ENCODE data around the gene SLX4IP. TPM values are rescaled to one million over a fixed set of nuclear protein-coding genes. Genes with fewer than 3 reads are reported as not detected.

The SLX4IP gene
- total and polyA plus RNA-seq, 2 of the 13 experiments (the other 11 are each of a cell fraction or from before 2014, with no cell fraction given) = 3.6 to 7.3 TPM

DNA sequence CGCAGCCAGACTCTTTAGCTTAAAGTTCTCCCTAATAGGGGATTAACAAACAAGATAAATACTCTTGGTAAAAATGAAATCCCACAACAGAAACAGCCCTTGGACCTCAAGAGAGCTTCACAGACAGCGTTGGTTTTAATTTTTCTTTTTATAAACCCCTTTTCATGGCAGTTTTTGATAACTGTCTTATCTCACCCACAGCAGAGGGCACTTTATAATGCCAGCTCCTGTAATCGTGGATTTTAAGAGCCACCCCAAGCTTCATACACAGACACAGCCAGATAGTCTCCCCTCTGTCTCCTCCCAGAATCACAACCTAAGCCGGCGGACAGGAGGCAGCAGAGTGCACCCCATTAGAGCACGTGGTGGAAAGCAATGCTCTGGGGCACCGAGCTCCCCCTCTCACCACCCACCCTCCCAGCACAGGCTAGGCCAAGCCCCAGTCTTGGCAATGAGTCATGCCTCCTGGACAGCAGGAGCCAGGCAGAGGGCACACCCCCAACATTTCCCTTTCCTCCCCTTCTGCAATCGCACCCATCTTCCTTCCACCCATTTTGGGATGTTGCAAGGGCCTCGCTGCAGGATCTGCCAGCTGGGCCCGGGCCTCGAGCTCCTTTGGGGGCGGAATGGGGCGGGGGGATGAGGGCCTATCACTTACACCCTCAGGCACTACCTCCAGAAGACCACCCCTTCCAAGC is 236.3 kb downstream of the SLX4IP start (continued):
- TF ChIP-seq, protein P1, sequence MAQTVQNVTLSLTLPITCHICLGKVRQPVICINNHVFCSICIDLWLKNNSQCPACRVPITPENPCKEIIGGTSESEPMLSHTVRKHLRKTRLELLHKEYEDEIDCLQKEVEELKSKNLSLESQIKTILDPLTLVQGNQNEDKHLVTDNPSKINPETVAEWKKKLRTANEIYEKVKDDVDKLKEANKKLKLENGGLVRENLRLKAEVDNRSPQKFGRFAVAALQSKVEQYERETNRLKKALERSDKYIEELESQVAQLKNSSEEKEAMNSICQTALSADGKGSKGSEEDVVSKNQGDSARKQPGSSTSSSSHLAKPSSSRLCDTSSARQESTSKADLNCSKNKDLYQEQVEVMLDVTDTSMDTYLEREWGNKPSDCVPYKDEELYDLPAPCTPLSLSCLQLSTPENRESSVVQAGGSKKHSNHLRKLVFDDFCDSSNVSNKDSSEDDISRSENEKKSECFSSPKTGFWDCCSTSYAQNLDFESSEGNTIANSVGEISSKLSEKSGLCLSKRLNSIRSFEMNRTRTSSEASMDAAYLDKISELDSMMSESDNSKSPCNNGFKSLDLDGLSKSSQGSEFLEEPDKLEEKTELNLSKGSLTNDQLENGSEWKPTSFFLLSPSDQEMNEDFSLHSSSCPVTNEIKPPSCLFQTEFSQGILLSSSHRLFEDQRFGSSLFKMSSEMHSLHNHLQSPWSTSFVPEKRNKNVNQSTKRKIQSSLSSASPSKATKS (CRISPR knock-in tag; IDR thresholded peaks at IDR 0.05) = no peak
- TF ChIP-seq, protein P2, sequence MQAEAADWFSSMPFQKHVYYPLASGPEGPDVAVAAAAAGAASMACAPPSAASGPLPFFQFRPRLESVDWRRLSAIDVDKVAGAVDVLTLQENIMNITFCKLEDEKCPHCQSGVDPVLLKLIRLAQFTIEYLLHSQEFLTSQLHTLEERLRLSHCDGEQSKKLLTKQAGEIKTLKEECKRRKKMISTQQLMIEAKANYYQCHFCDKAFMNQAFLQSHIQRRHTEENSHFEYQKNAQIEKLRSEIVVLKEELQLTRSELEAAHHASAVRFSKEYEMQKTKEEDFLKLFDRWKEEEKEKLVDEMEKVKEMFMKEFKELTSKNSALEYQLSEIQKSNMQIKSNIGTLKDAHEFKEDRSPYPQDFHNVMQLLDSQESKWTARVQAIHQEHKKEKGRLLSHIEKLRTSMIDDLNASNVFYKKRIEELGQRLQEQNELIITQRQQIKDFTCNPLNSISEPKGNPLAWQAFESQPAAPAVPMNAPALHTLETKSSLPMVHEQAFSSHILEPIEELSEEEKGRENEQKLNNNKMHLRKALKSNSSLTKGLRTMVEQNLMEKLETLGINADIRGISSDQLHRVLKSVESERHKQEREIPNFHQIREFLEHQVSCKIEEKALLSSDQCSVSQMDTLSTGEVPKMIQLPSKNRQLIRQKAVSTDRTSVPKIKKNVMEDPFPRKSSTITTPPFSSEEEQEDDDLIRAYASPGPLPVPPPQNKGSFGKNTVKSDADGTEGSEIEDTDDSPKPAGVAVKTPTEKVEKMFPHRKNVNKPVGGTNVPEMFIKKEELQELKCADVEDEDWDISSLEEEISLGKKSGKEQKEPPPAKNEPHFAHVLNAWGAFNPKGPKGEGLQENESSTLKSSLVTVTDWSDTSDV (CRISPR knock-in tag; IDR thresholded peaks at IDR 0.05) = no peak
- TF ChIP-seq RFX1 (IDR thresholded peaks at IDR 0.05) (no peak), RBM22 (optimal IDR thresholded peaks at IDR 0.05; ENCODE audit: low read length) (no peak), SAP130 (CRISPR knock-in tag; IDR thresholded peaks at IDR 0.05; ENCODE audit: low read depth) (peak; percentile 96), ZNF432 (CRISPR knock-in tag; IDR thresholded peaks at IDR 0.05; ENCODE audit: borderline replicate concordance) (no peak), NR2F6 (IDR thresholded peaks at IDR 0.05) (no peak), NR2F6 (CRISPR knock-in tag; IDR thresholded peaks at IDR 0.05) (peak; percentile 60; the same call in 1 of the 2 replicates), ZGPAT (CRISPR knock-in tag; IDR thresholded peaks at IDR 0.05) (peak; percentile 37; the same call in 1 of the 2 replicates), ZBTB43 (CRISPR knock-in tag; conservative IDR thresholded peaks at IDR 0.05) (no peak), SRSF1 (optimal IDR thresholded peaks at IDR 0.05; ENCODE audit: low read depth, low read length) (peak; percentile 72), ZC3H13 (CRISPR knock-in tag; IDR thresholded peaks at IDR 0.05) (peak; percentile 46; the same call in 1 of the 2 replicates), GATA4 (IDR thresholded peaks at IDR 0.05; ENCODE audit: borderline replicate concordance, low read depth) (no peak), ELF3 (CRISPR knock-in tag; IDR thresholded peaks at IDR 0.05) (no peak), PAF1 (CRISPR knock-in tag; IDR thresholded peaks at IDR 0.05) (no peak)
- TF ChIP-seq, protein P3, sequence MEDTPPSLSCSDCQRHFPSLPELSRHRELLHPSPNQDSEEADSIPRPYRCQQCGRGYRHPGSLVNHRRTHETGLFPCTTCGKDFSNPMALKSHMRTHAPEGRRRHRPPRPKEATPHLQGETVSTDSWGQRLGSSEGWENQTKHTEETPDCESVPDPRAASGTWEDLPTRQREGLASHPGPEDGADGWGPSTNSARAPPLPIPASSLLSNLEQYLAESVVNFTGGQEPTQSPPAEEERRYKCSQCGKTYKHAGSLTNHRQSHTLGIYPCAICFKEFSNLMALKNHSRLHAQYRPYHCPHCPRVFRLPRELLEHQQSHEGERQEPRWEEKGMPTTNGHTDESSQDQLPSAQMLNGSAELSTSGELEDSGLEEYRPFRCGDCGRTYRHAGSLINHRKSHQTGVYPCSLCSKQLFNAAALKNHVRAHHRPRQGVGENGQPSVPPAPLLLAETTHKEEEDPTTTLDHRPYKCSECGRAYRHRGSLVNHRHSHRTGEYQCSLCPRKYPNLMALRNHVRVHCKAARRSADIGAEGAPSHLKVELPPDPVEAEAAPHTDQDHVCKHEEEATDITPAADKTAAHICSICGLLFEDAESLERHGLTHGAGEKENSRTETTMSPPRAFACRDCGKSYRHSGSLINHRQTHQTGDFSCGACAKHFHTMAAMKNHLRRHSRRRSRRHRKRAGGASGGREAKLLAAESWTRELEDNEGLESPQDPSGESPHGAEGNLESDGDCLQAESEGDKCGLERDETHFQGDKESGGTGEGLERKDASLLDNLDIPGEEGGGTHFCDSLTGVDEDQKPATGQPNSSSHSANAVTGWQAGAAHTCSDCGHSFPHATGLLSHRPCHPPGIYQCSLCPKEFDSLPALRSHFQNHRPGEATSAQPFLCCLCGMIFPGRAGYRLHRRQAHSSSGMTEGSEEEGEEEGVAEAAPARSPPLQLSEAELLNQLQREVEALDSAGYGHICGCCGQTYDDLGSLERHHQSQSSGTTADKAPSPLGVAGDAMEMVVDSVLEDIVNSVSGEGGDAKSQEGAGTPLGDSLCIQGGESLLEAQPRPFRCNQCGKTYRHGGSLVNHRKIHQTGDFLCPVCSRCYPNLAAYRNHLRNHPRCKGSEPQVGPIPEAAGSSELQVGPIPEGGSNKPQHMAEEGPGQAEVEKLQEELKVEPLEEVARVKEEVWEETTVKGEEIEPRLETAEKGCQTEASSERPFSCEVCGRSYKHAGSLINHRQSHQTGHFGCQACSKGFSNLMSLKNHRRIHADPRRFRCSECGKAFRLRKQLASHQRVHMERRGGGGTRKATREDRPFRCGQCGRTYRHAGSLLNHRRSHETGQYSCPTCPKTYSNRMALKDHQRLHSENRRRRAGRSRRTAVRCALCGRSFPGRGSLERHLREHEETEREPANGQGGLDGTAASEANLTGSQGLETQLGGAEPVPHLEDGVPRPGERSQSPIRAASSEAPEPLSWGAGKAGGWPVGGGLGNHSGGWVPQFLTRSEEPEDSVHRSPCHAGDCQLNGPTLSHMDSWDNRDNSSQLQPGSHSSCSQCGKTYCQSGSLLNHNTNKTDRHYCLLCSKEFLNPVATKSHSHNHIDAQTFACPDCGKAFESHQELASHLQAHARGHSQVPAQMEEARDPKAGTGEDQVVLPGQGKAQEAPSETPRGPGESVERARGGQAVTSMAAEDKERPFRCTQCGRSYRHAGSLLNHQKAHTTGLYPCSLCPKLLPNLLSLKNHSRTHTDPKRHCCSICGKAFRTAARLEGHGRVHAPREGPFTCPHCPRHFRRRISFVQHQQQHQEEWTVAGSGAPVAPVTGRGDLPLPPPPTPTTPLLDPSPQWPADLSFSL (CRISPR knock-in tag; IDR thresholded peaks at IDR 0.05) = peak; percentile 66; the same call in 1 of the 2 replicates
